Measurements from ENCODE around the gene HIC1. TPM values are rescaled to one million over a fixed set of nuclear protein-coding genes. Genes with fewer than 3 reads are reported as not detected.

The HIC1 gene
- total RNA-seq, 1 experiment from 2014 or later = 0.59 TPM

DNA sequence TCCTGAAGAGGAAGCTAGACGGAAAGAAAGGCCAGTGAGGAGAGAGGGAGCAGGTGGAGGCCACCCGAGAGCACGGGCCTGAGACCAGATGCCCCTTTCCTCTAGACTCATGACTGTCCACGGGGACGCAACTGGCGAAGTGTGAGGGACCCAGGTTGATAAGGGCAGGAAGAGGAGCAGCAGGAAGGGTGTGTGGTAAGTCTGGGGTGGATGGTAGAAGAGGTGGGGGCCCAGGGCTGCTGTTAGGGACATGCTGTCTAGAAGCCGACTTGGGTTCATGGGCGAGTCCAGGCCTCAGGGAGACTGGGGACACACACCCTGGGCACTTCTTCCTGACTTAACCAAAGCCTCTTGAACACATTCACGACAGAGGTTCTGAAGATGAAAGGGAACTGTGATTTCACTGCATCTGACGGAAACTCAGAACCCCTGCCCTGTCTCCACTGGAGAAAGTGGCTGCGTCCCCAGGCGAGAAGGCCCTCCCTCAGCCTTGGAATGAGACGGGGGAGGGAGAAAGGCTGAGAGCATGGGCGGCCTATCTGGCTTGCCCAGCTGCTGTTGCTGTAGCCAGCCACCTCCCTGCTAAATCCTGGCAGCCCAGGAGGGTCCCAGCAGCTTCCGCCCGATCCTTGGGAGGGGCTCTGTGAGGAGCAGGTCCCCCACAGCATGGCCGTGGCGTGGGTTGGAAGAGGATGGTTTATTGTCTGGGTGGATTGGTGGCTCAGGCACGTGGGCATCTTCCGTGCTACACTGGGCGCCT is 6.0 kb downstream of the HIC1 start:
- H3K36me3 Mint-ChIP-seq (ENCODE audit: insufficient read depth, unreplicated experiment) = peaks cover 18% of the 10 kb centered on the region
- H3K27ac Mint-ChIP-seq (ENCODE audit: unreplicated experiment) = no peak overlapping the region

DNA sequence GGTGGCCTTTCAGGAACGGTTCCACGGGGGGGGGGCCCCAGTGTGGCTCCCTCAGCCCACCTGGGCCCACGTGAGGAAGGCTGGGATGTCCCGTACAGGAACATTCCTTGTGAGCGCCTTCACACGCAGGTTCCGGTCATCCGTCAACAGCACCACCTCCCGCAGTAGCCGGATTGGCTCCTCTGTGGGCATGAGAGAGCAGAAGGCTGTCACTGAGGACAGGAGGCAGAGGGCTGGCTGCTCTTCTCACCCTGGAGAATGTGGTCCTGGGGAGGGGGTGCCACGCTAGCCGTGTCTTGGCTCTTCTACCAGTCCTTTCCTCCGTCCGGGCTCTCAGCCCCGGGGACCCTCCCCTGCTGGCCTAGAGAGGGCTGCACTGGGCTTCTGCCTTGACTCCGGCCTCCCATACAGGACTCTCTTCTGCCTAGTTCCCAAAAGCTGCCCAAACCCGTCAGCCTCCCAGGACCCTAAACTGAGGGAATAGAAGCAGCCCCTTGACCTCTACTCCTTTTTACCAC is 6.6 kb downstream of the HIC1 start:
- DNase-seq = no peak
- intact Hi-C loops (cut with micrococcal nuclease; ENCODE audit: unreplicated experiment) = no loop called here
- POLR2A ChIA-PET = no interaction called here
- no peak overlapping the region for H3K4me3 ChIP-seq (ENCODE audit: low read depth, low read length)
- no TSS peak for BruUV-seq (replicated peaks)
- peaks cover 3% of the 10 kb centered on the region; the same call in 1 of the 2 replicates for H3K36me3 ChIP-seq (ENCODE audit: control insufficient read depth, insufficient read depth, low read length)
- H3K4me1 ChIP-seq = no peaks in the 10 kb centered on the region
- peaks cover 18% of the 10 kb centered on the region for H3K36me3 Mint-ChIP-seq (ENCODE audit: insufficient read depth, unreplicated experiment)
- CTCF ChIA-PET = no interaction called here
- no peaks in the 10 kb centered on the region for H3K9me3 ChIP-seq
- H3K27me3 Mint-ChIP-seq (ENCODE audit: insufficient read depth, unreplicated experiment) = no peaks in the 10 kb centered on the region
- no peaks in the 10 kb centered on the region for H3K9me3 Mint-ChIP-seq (ENCODE audit: unreplicated experiment)
- H3K27me3 ChIP-seq (replicated peaks; ENCODE audit: control insufficient read depth, insufficient read depth, low read length) = no peaks in the 10 kb centered on the region
- TF ChIP-seq, protein P1, sequence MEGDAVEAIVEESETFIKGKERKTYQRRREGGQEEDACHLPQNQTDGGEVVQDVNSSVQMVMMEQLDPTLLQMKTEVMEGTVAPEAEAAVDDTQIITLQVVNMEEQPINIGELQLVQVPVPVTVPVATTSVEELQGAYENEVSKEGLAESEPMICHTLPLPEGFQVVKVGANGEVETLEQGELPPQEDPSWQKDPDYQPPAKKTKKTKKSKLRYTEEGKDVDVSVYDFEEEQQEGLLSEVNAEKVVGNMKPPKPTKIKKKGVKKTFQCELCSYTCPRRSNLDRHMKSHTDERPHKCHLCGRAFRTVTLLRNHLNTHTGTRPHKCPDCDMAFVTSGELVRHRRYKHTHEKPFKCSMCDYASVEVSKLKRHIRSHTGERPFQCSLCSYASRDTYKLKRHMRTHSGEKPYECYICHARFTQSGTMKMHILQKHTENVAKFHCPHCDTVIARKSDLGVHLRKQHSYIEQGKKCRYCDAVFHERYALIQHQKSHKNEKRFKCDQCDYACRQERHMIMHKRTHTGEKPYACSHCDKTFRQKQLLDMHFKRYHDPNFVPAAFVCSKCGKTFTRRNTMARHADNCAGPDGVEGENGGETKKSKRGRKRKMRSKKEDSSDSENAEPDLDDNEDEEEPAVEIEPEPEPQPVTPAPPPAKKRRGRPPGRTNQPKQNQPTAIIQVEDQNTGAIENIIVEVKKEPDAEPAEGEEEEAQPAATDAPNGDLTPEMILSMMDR (IDR thresholded peaks at IDR 0.05; ENCODE audit: insufficient read depth in 1 of 2, low read depth in 1 of 2, low read length in 1 of 2, severe bottlenecking in 1 of 2, unreplicated experiment in 1 of 2) = no peak
- H3K4me1 Mint-ChIP-seq (ENCODE audit: low read depth, unreplicated experiment) = no peaks in the 10 kb centered on the region
- no peak overlapping the region for H3K27ac Mint-ChIP-seq (ENCODE audit: unreplicated experiment)
- no peak overlapping the region for H3K4me3 Mint-ChIP-seq (ENCODE audit: unreplicated experiment)

More for the DNA sequence above, 6.0 kb downstream of the HIC1 start:
- peaks cover 3% of the 10 kb centered on the region; the same call in 1 of the 2 replicates for H3K36me3 ChIP-seq (ENCODE audit: control insufficient read depth, insufficient read depth, low read length)
- H3K27me3 ChIP-seq (replicated peaks; ENCODE audit: control insufficient read depth, insufficient read depth, low read length) = no peaks in the 10 kb centered on the region
- no peaks in the 10 kb centered on the region for H3K4me1 ChIP-seq
- ChIA-PET POLR2A (no interaction called here), CTCF (no interaction called here)
- H3K4me3 ChIP-seq (ENCODE audit: low read depth, low read length) = no peak overlapping the region
- H3K9me3 ChIP-seq = no peaks in the 10 kb centered on the region
- Mint-ChIP-seq H3K27me3 (ENCODE audit: insufficient read depth, unreplicated experiment) (no peaks in the 10 kb centered on the region), H3K4me1 (ENCODE audit: low read depth, unreplicated experiment) (no peaks in the 10 kb centered on the region), H3K4me3 (ENCODE audit: unreplicated experiment) (no peak overlapping the region), H3K9me3 (ENCODE audit: unreplicated experiment) (no peaks in the 10 kb centered on the region)
- TF ChIP-seq, protein P1 (IDR thresholded peaks at IDR 0.05; ENCODE audit: insufficient read depth in 1 of 2, low read depth in 1 of 2, low read length in 1 of 2, severe bottlenecking in 1 of 2, unreplicated experiment in 1 of 2) = no peak
- no peak for DNase-seq
- intact Hi-C loops (cut with micrococcal nuclease; ENCODE audit: unreplicated experiment) = no loop called here
- BruUV-seq (replicated peaks) = no TSS peak

DNA sequence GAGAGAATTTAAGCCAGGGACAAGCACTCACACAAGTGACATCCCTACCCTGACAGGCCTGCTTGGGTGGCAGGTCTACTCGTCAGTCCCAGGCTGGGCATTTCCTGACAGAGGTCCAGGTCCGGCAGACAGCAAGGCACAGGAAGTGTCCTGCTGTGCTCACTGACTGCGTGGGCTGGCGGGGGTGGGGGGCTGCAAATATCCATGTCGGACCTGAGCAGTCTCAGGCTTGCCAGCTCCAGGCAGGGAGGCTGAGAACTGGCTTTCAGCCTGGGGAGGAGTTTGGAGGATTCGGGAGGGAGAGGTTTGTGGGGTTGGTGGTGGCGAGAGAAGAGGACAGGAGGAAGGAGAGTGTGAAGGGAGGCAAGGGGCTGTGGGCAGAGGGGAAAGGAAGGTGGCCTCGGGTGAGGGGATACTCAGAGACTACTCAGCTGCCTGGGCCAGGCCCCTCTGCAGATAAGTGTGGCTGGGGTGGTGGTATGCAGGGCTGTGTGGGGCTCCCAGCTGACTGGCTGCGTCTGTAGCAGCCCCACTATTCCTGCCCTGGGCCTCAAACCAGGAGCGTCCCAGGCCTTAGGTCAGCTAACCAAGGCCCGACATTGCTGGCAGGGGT is 7.8 kb downstream of the HIC1 start:
- no peak for DNase-seq
- CTCF ChIA-PET = interaction anchor here (1.4 kb wide), 1 partner anchor 8 kb away, joined by 3 read pairs; no protein-coding TSS in a partner anchor
- TF ChIP-seq, protein P1 (IDR thresholded peaks at IDR 0.05; ENCODE audit: insufficient read depth in 1 of 2, low read depth in 1 of 2, low read length in 1 of 2, severe bottlenecking in 1 of 2, unreplicated experiment in 1 of 2) = no peak
- POLR2A ChIA-PET = no interaction called here
- Mint-ChIP-seq H3K9me3 (ENCODE audit: unreplicated experiment) (no peaks in the 10 kb centered on the region), H3K4me1 (ENCODE audit: low read depth, unreplicated experiment) (peaks cover 8% of the 10 kb centered on the region), H3K27me3 (ENCODE audit: insufficient read depth, unreplicated experiment) (no peaks in the 10 kb centered on the region), H3K27ac (ENCODE audit: unreplicated experiment) (no peak overlapping the region), H3K36me3 (ENCODE audit: insufficient read depth, unreplicated experiment) (peaks cover 18% of the 10 kb centered on the region), H3K4me3 (ENCODE audit: unreplicated experiment) (no peak overlapping the region)
- 0 out of 2 replicates have a peak, but pooled peaks cover 6% of the 10 kb centered on the region for H3K4me1 ChIP-seq
- H3K36me3 ChIP-seq (ENCODE audit: control insufficient read depth, insufficient read depth, low read length) = peaks cover 3% of the 10 kb centered on the region; the same call in 1 of the 2 replicates
- no peaks in the 10 kb centered on the region for H3K27me3 ChIP-seq (replicated peaks; ENCODE audit: control insufficient read depth, insufficient read depth, low read length)
- BruUV-seq (replicated peaks) = no TSS peak
- H3K4me3 ChIP-seq (ENCODE audit: low read depth, low read length) = no peak overlapping the region
- intact Hi-C loops (cut with micrococcal nuclease; ENCODE audit: unreplicated experiment) = no loop called here
- H3K9me3 ChIP-seq = no peaks in the 10 kb centered on the region

All from Caco-2 (cell line).